HepG2 (cell line): ENCODE data around the gene DCLK1.

Experiments
- ELF1 ChIP-seq: sonication (generic); formaldehyde crosslinking; IDR thresholded peaks from 2 replicates; pipeline ENCODE4 v1.4.0; 2020; ENCODE audit warnings: missing genetic modification reagents
- GTF3A ChIP-seq: sonication (generic); formaldehyde crosslinking; conservative IDR thresholded peaks from 2 replicates; pipeline ENCODE4 v1.4.0; 2020; ENCODE audit warnings: mild to moderate bottlenecking, missing genetic modification reagents
- HNRNPL ChIP-seq: fragments of 200-400 bp; formaldehyde crosslinking; IDR thresholded peaks from 2 replicates; pipeline ENCODE4 v1.6.1; 2017; ENCODE audit warnings: mild to moderate bottlenecking, low read depth, low read length
- MAFK ChIP-seq, 2 experiments: IDR thresholded peaks in 1 of 2; conservative IDR thresholded peaks in 1 of 2; 2 replicates each; pipeline ENCODE4 v1.6.1; 2011; ENCODE audit warnings: improper control_type of control experiment in 2 of 2, low read length in 2 of 2
- NFIC ChIP-seq: IDR thresholded peaks from 2 replicates; pipeline ENCODE4 v1.6.1; 2012; ENCODE audit warnings: mild to moderate bottlenecking, low read length, inconsistent platforms
- PHF8 ChIP-seq: sonication (generic); formaldehyde crosslinking; IDR thresholded peaks from 2 replicates; pipeline ENCODE4 v1.5.0; 2020; ENCODE audit warnings: missing genetic modification reagents
- SOX5 ChIP-seq: IDR thresholded peaks from 2 replicates; pipeline ENCODE4 v1.6.1; 2016; ENCODE audit warnings: borderline replicate concordance
- SPEN ChIP-seq: sonication (generic); formaldehyde crosslinking; IDR thresholded peaks from 2 replicates; pipeline ENCODE4 v1.5.1; 2020; ENCODE audit warnings: low read depth, mild to moderate bottlenecking, missing genetic modification reagents
- TF ChIP-seq, protein P1 (sequence below): sonication (generic); formaldehyde crosslinking; IDR thresholded peaks from 2 replicates; pipeline ENCODE4 v1.5.0; 2020; ENCODE audit warnings: mild to moderate bottlenecking, missing genetic modification reagents, moderate library complexity
- TF ChIP-seq, protein P2 (sequence below): sonication (generic); formaldehyde crosslinking; IDR thresholded peaks from 2 replicates; pipeline ENCODE4 v1.4.0; 2020; ENCODE audit warnings: missing genetic modification reagents

DNA sequence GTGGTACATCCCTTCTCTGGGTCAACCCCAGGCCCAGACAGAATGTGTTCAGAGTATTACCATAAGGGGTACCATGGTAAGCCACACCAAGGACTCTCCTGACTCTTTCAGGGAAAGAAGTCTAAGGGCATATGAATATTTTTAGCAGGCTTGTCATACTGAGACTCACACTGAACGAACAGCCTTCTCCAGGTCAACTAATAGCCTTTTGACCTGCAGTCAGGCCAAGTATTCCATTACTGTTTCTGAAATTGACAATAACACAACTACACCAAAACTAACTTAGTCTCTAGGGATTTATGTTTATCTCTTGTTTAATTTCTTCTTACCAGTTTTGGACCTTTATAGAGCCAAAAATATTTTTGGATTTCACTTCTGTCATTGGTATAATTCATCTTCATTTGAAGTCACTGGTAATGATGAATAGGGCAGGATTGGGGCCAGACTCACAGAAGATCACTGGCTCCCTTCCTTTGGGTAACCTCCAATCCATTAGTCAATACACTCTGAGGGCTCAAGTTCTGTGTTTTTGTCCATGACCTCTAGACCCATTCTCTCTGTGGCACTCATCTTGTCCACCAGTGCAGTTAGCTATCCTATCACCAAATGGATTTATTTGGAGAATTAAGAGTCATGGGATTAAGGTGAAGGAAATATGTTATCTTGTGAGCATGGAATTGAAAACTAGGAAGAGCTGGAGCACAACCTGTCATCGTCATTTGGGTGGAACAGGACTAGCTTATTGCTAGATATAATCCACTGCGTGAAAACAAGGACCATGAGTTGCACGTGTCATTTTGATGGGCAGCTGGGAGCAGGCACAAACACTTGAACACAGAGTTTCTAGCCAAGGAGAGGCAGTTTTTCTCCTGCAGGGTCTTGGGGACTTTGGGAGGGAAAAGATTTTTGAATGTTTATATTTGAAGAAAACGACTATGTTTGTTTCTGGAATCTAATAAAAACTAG lies 313.3 kb downstream of the DCLK1 start:
- TF ChIP-seq SPEN (CRISPR knock-in tag) (no peak), SOX5 (CRISPR knock-in tag) (no peak), MAFK (conservative IDR thresholded peaks at IDR 0.05 in 1 of 2, IDR thresholded peaks at IDR 0.05 in 1 of 2; ENCODE audit: low read length in 2 of 2) (no peak), NFIC (no peak), GTF3A (CRISPR knock-in tag) (no peak), PHF8 (CRISPR knock-in tag) (no peak), HNRNPL (no peak), ELF1 (no peak)
- TF ChIP-seq, protein P1, sequence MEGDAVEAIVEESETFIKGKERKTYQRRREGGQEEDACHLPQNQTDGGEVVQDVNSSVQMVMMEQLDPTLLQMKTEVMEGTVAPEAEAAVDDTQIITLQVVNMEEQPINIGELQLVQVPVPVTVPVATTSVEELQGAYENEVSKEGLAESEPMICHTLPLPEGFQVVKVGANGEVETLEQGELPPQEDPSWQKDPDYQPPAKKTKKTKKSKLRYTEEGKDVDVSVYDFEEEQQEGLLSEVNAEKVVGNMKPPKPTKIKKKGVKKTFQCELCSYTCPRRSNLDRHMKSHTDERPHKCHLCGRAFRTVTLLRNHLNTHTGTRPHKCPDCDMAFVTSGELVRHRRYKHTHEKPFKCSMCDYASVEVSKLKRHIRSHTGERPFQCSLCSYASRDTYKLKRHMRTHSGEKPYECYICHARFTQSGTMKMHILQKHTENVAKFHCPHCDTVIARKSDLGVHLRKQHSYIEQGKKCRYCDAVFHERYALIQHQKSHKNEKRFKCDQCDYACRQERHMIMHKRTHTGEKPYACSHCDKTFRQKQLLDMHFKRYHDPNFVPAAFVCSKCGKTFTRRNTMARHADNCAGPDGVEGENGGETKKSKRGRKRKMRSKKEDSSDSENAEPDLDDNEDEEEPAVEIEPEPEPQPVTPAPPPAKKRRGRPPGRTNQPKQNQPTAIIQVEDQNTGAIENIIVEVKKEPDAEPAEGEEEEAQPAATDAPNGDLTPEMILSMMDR (CRISPR knock-in tag), result no peak
- TF ChIP-seq, protein P2, sequence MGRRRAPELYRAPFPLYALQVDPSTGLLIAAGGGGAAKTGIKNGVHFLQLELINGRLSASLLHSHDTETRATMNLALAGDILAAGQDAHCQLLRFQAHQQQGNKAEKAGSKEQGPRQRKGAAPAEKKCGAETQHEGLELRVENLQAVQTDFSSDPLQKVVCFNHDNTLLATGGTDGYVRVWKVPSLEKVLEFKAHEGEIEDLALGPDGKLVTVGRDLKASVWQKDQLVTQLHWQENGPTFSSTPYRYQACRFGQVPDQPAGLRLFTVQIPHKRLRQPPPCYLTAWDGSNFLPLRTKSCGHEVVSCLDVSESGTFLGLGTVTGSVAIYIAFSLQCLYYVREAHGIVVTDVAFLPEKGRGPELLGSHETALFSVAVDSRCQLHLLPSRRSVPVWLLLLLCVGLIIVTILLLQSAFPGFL, result no peak
